RWPE2 (cell line): ENCODE data around the gene CAPZB.

Experiments
- ATAC-seq: fragments of 200-7000 bp; cut with Tn5 transposase; 3 replicates; pipeline ENCODE4 v1.9.1; 2021; ENCODE audit warnings: low read depth
- DNase-seq: peaks from one replicate; pipeline ENCODE4 v3.0.0-alpha.2; 2020; ENCODE audit warnings: low spot score
- H3K27ac ChIP-seq: fragments of 450-650 bp; 2 replicates; pipeline ENCODE4 v1.5.1; 2017; ENCODE audit warnings: mild to moderate bottlenecking; ENCODE audit not compliant: poor library complexity, severe bottlenecking
- H3K27me3 ChIP-seq: fragments of 250-450 bp; sonication (Bioruptor Pico); 2 replicates; pipeline ENCODE4 v1.5.1; 2021; ENCODE audit warnings: mild to moderate bottlenecking, moderate library complexity; ENCODE audit not compliant: insufficient read depth, poor library complexity, severe bottlenecking
- H3K36me3 ChIP-seq: fragments of 250-450 bp; sonication (Bioruptor Pico); 2 replicates; pipeline ENCODE4 v1.5.1; 2020; ENCODE audit warnings: low read depth, mild to moderate bottlenecking, moderate library complexity
- H3K4me1 ChIP-seq: fragments of 250-450 bp; sonication (Bioruptor Pico); 2 replicates; pipeline ENCODE4 v1.5.1; 2021; ENCODE audit warnings: mild to moderate bottlenecking, moderate library complexity; ENCODE audit not compliant: insufficient read depth, poor library complexity, severe bottlenecking
- H3K4me3 ChIP-seq: fragments of 250-450 bp; sonication (Bioruptor Pico); 2 replicates; pipeline ENCODE4 v1.5.1; 2021; ENCODE audit warnings: mild to moderate bottlenecking, moderate library complexity; ENCODE audit not compliant: severe bottlenecking
- H3K9me3 ChIP-seq: fragments of 250-450 bp; sonication (Bioruptor Pico); 2 replicates; pipeline ENCODE4 v1.5.1; 2021; ENCODE audit warnings: mild to moderate bottlenecking, moderate library complexity; ENCODE audit not compliant: severe bottlenecking
- CTCF ChIP-seq: fragments of 450-650 bp; IDR thresholded peaks from one replicate; pipeline ENCODE4 v1.5.1; 2017; ENCODE audit warnings: mild to moderate bottlenecking, moderate library complexity; ENCODE audit not compliant: poor library complexity, severe bottlenecking

The CAPZB gene

GRCh38 chr1:19410393-19410792 lies 74.9 kb downstream of the CAPZB start:
- H3K27me3 ChIP-seq, result no peaks in the 10 kb centered on the region
- no peaks in the 10 kb centered on the region; the same call in 1 of the 2 replicates for H3K36me3 ChIP-seq
- no peak for TF ChIP-seq CTCF
- no peaks in the 10 kb centered on the region for H3K9me3 ChIP-seq
- no peak overlapping the region for H3K27ac ChIP-seq
- no peaks in the 10 kb centered on the region for H3K4me1 ChIP-seq
- ATAC-seq (no peak), DNase-seq (no peak)
- no peak overlapping the region for H3K4me3 ChIP-seq

GRCh38 chr1:19409477-19410341 lies 75.6 kb downstream of the CAPZB start:
- Histone ChIP-seq H3K4me3 (no peak overlapping the region), H3K36me3 (no peaks in the 10 kb centered on the region; the same call in 1 of the 2 replicates), H3K27me3 (no peaks in the 10 kb centered on the region), H3K9me3 (no peaks in the 10 kb centered on the region), H3K4me1 (no peaks in the 10 kb centered on the region), H3K27ac (no peak overlapping the region)
- DNase-seq (no peak), ATAC-seq (no peak)
- no peak for TF ChIP-seq CTCF

DNA sequence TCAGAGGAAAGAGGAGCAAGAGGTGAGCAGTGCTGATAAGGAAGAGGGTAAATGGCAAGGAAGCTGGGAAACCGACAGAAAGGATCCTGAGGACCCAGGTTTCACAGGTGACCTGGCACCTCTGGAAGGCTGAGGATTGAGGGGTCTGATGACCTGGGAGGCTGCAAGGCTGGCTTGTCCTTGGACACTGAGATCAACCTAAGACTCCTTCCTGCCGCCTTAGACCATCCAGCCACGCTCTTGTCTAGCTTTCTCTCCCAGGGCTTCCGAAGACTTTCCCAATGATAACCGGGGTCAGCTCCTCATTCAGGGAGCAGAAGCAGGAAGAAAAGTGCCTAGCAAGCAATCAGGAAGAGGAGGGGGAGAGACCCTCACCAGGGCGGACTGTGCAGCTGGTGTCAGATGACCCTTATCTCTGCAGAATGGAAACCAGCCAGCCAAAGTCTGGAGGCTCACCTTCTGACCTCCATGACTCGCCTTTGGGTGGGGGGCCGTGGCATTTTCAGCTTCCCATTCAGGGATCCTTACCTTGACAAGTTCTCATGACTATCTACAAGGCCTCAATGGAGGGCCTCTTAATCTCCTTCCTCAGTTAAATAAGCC lies 77.7 kb downstream of the CAPZB start:
- no peaks in the 10 kb centered on the region for H3K9me3 ChIP-seq
- ATAC-seq (no peak), DNase-seq (no peak)
- no peak for TF ChIP-seq CTCF
- no peak overlapping the region for H3K27ac ChIP-seq
- no peaks in the 10 kb centered on the region; the same call in 1 of the 2 replicates for H3K36me3 ChIP-seq
- no peak overlapping the region for H3K4me3 ChIP-seq
- H3K27me3 ChIP-seq, result no peaks in the 10 kb centered on the region
- H3K4me1 ChIP-seq, result no peaks in the 10 kb centered on the region

DNA sequence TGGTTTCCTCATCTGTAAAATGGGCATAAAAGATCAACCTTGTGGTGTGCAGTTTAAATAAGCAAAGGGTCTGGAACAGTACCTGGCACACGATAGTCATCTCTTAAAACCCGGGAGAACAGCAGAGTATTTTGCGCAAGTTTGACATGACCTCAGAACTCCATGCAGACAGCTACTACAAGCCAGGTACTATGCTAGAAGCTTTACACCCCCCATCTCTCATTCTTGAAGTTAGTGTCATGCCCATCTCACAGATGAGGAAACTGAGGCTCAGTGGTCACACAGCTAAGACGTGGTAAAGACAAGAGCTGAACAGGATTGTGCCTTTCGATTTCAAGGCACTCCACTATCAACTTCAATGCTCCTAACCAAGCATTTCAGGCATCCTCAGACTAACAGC lies 78.7 kb downstream of the CAPZB start:
- no peak for TF ChIP-seq CTCF
- H3K27ac ChIP-seq, result no peak overlapping the region

More for the DNA sequence above, 78.7 kb downstream of the CAPZB start:
- H3K36me3 ChIP-seq, result no peaks in the 10 kb centered on the region; the same call in 1 of the 2 replicates
- ATAC-seq, result no peak
- H3K27me3 ChIP-seq, result no peaks in the 10 kb centered on the region
- H3K4me3 ChIP-seq, result no peak overlapping the region
- H3K4me1 ChIP-seq, result no peaks in the 10 kb centered on the region
- H3K9me3 ChIP-seq, result no peaks in the 10 kb centered on the region
- no peak for DNase-seq
